Adipocyte (in vitro differentiated cells): ENCODE measurements around the gene MAST2.
"Not testable (repeated sequence)": the region's sequence is repeated elsewhere in the genome, so short reads cannot be mapped to it uniquely, and the experiment has no call there.

Experiments
- DNase-seq: peaks from one replicate; pipeline ENCODE4 v3.0.0-alpha.2; 2015; ENCODE audit warnings: low read depth
- H3K27me3 ChIP-seq: replicated peaks from 2 replicates; pipeline ENCODE4 v1.7.0; 2013; ENCODE audit warnings: mild to moderate bottlenecking, low read length, moderate library complexity; ENCODE audit not compliant: control insufficient read depth, insufficient read depth
- H3K36me3 ChIP-seq: 2 replicates; pipeline ENCODE4 v1.7.0; 2013; ENCODE audit warnings: low read length, mild to moderate bottlenecking, moderate library complexity; ENCODE audit not compliant: control insufficient read depth, insufficient read depth, severe bottlenecking
- H3K4me1 ChIP-seq: 2 replicates; pipeline ENCODE4 v1.7.0; 2013; ENCODE audit warnings: mild to moderate bottlenecking, low read length, moderate library complexity; ENCODE audit not compliant: control insufficient read depth, insufficient read depth
- H3K4me3 ChIP-seq: 2 replicates; pipeline ENCODE4 v1.7.0; 2013; ENCODE audit warnings: mild to moderate bottlenecking, low read length, moderate library complexity
- H3K9ac ChIP-seq: 2 replicates; pipeline ENCODE4 v1.7.0; 2013; ENCODE audit warnings: mild to moderate bottlenecking, low read length, moderate library complexity
- H3K9me3 ChIP-seq: 2 replicates; pipeline ENCODE4 v1.7.0; 2013; ENCODE audit warnings: mild to moderate bottlenecking, low read length, moderate library complexity; ENCODE audit not compliant: control insufficient read depth

MAST2 gene

GRCh38 chr1:46057215-46057614 lies 253.8 kb downstream of the MAST2 start:
- not testable (repeated sequence) for H3K4me3 ChIP-seq, H3K9ac ChIP-seq, H3K9me3 ChIP-seq

GRCh38 chr1:46057781-46058180 lies 254.4 kb downstream of the MAST2 start:
- H3K9ac ChIP-seq = no peak overlapping the region
- no peaks in the 10 kb centered on the region for H3K4me1 ChIP-seq
- H3K9me3 ChIP-seq = no peaks in the 10 kb centered on the region
- no peak for DNase-seq
- no peaks in the 10 kb centered on the region for H3K27me3 ChIP-seq
- peaks cover 24% of the 10 kb centered on the region for H3K36me3 ChIP-seq
- H3K4me3 ChIP-seq = no peak overlapping the region

More at GRCh38 chr1:46057215-46057614, 253.8 kb downstream of the MAST2 start:
- DNase-seq, H3K4me1 ChIP-seq, H3K27me3 ChIP-seq: not testable (repeated sequence)
- H3K36me3 ChIP-seq = peaks cover 24% of the 10 kb centered on the region

GRCh38 chr1:46058936-46059335 lies 255.5 kb downstream of the MAST2 start:
- Histone ChIP-seq H3K4me3 (no peak overlapping the region), H3K27me3 (no peaks in the 10 kb centered on the region), H3K36me3 (peaks cover 21% of the 10 kb centered on the region), H3K9ac (no peak overlapping the region), H3K4me1 (no peaks in the 10 kb centered on the region), H3K9me3 (no peaks in the 10 kb centered on the region)
- no peak for DNase-seq

- no peak for DNase-seq
- Histone ChIP-seq H3K36me3 (peaks cover 31% of the 10 kb centered on the region), H3K9ac (no peak overlapping the region), H3K9me3 (no peaks in the 10 kb centered on the region), H3K4me3 (no peak overlapping the region), H3K27me3 (no peaks in the 10 kb centered on the region), H3K4me1 (no peaks in the 10 kb centered on the region)
Measured at GRCh38 chr1:46061146-46061545, 257.7 kb downstream of the MAST2 start.

- no peak overlapping the region for H3K4me3 ChIP-seq
- H3K4me1 ChIP-seq = no peaks in the 10 kb centered on the region
- H3K27me3 ChIP-seq = no peaks in the 10 kb centered on the region
- no peak overlapping the region for H3K9ac ChIP-seq
- H3K36me3 ChIP-seq = peaks cover 31% of the 10 kb centered on the region
- H3K9me3 ChIP-seq = no peaks in the 10 kb centered on the region
- DNase-seq = peak; percentile 44
Measured at GRCh38 chr1:46062651-46063319, 259.4 kb downstream of the MAST2 start.

GRCh38 chr1:46064708-46065107 lies 261.3 kb downstream of the MAST2 start:
- no peaks in the 10 kb centered on the region for H3K4me1 ChIP-seq
- H3K9ac ChIP-seq = no peak overlapping the region
- no peaks in the 10 kb centered on the region for H3K9me3 ChIP-seq
- H3K36me3 ChIP-seq = peaks cover 26% of the 10 kb centered on the region
- no peaks in the 10 kb centered on the region for H3K27me3 ChIP-seq
- no peak for DNase-seq
- no peak overlapping the region for H3K4me3 ChIP-seq

- Histone ChIP-seq H3K36me3 (peaks cover 26% of the 10 kb centered on the region), H3K4me1 (no peaks in the 10 kb centered on the region), H3K27me3 (no peaks in the 10 kb centered on the region), H3K9me3 (no peaks in the 10 kb centered on the region), H3K9ac (no peak overlapping the region), H3K4me3 (no peak overlapping the region)
- DNase-seq = no peak
Measured at GRCh38 chr1:46065405-46065804, 262.0 kb downstream of the MAST2 start.

- Histone ChIP-seq H3K36me3 (peaks cover 14% of the 10 kb centered on the region), H3K27me3 (no peaks in the 10 kb centered on the region), H3K9ac (no peak overlapping the region), H3K4me3 (no peak overlapping the region), H3K4me1 (no peaks in the 10 kb centered on the region), H3K9me3 (no peaks in the 10 kb centered on the region)
- DNase-seq = no peak
Measured at GRCh38 chr1:46067652-46068051, 264.2 kb downstream of the MAST2 start.

- Histone ChIP-seq H3K9ac (no peak overlapping the region), H3K36me3 (peaks cover 14% of the 10 kb centered on the region), H3K27me3 (no peaks in the 10 kb centered on the region), H3K4me1 (no peaks in the 10 kb centered on the region), H3K9me3 (no peaks in the 10 kb centered on the region), H3K4me3 (no peak overlapping the region)
- DNase-seq = no peak
Measured at GRCh38 chr1:46068525-46068924, 265.1 kb downstream of the MAST2 start.

GRCh38 chr1:46070164-46070814 lies 266.9 kb downstream of the MAST2 start:
- peaks cover 13% of the 10 kb centered on the region for H3K36me3 ChIP-seq
- H3K27me3 ChIP-seq = no peaks in the 10 kb centered on the region
- H3K4me1 ChIP-seq = no peaks in the 10 kb centered on the region
- no peak overlapping the region for H3K4me3 ChIP-seq
- no peak for DNase-seq
- no peak overlapping the region for H3K9ac ChIP-seq
- no peaks in the 10 kb centered on the region for H3K9me3 ChIP-seq

- Histone ChIP-seq H3K27me3 (no peaks in the 10 kb centered on the region), H3K4me1 (peaks cover 6% of the 10 kb centered on the region), H3K4me3 (no peak overlapping the region), H3K9ac (no peak overlapping the region), H3K9me3 (no peaks in the 10 kb centered on the region), H3K36me3 (peaks cover 7% of the 10 kb centered on the region)
- no peak for DNase-seq
Measured at GRCh38 chr1:46072975-46073374, 269.6 kb downstream of the MAST2 start.
